ENCODE data around the gene COQ8B.

COQ8B gene

GRCh38 chr19:40690050-40690692 lies 26.5 kb downstream of the COQ8B start, which contains the start of gene NUMBL:
Gene NUMBL, minus strand, starts transcription at chr19:40690651. Its CDS starts 168 bp downstream, at chr19:40690483.
- FAIRE-seq: no peak

DNA sequence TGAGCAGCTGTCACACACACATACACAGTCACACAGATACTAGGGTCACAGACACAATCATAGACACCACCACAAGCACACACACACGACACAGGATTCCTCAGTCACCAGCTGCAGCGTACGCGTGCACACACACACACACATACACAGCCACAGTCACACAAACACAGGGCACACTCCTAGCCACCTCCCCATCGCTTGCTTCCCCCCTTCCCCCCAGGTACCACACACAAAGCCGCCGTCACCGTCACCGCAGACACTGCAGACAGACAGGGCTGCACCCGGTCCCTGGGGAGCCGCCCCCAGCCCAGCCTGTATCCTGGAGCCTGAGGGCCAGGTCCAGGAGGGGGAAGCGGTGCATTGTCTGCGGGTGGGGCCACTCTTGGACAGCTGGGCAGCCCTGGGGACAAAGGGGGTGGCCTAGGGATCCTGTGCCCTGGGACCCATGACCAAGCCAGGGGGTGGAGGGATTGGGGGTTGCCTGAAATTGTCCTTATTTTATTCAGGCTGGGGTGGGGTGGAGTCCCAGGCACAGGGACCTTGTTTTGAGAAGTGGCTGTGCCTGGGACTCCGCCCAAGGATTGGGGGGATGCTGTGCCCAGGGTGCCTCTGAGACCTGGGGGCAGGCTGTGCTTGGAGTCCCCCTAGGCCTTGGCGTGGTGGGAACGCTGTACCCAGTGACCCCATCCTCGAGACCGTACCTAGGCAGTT lies 27.2 kb downstream of the COQ8B start:
- FAIRE-seq: no peak

GRCh38 chr19:40688987-40689338 lies 27.7 kb downstream of the COQ8B start:
- FAIRE-seq: no peak

GRCh38 chr19:40688309-40688708 lies 28.4 kb downstream of the COQ8B start:
- FAIRE-seq: no peak

- FAIRE-seq: no peak
These were observed 29.1 kb downstream of the COQ8B start for GRCh38 chr19:40687525-40688016.

GRCh38 chr19:40686882-40687524 lies 29.7 kb downstream of the COQ8B start:
- no peak for FAIRE-seq

- no peak for FAIRE-seq
These were observed 31.1 kb downstream of the COQ8B start for GRCh38 chr19:40685563-40685962.

- FAIRE-seq: no peak
These were observed 31.6 kb downstream of the COQ8B start for GRCh38 chr19:40685016-40685526.

DNA sequence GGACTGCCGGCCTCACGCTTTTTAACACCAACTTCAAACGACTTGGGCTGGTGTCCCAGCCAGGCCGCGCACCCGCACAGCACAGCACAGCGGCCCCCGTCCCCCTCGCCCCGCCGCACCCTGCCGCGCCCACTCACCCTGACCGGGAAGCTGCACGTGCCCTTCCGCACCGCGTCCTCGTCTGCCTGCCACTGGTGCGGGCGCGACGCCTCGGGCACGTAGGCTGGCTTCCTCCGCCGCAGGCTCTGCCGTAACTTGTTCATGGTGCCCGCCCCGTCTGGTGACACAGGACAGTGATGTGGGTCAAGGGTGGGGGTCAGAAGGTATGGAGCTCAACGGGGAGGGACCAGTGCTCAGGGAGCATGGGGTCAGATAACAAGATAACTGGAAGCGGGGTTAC lies 32.4 kb downstream of the COQ8B start:
- FAIRE-seq: no peak

GRCh38 chr19:40683437-40683836 lies 33.2 kb downstream of the COQ8B start:
- no peak for FAIRE-seq

GRCh38 chr19:40682431-40682964 lies 34.2 kb downstream of the COQ8B start:
- FAIRE-seq: no peak

DNA sequence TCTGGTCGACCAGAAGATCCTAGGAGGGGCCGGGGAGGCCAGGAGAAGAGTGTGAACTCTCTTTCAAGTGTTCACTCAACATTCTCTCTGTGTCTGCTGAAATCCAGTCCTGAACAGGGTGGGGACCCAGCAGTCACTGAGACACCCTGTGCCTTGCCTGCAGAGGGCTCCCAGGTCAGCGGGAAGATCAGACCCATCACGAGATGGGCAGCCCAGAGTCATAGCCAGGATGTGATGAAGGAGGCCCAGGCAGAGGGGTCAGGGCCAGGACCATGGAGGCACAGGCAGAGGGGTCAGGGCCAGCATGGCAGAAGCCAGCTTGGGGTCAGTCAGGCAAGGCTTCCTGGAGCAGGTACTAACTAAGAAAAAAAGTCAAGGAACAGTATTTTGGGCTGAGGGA lies 35.6 kb downstream of the COQ8B start:
- FAIRE-seq: no peak

DNA sequence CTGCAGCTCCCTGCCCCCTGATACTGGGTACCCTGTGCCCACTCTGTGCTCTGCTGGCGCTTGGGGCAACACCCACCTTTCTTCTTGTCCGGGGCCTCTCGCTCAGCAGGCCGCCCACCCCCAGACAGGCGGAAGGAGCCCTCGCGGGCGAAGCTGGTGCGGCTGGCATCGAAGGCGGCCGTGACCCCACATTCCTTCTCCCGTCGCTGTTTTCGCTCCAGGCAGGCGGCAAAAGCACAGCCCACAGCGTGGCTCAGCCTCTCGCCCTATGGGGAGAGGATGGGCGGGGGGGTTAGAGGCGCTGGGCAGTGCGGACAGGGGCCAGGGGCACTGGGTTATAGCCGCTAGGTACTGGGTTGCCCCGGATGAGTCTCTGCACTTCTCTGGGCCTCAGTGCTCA lies 39.5 kb downstream of the COQ8B start:
- FAIRE-seq: no peak

DNA sequence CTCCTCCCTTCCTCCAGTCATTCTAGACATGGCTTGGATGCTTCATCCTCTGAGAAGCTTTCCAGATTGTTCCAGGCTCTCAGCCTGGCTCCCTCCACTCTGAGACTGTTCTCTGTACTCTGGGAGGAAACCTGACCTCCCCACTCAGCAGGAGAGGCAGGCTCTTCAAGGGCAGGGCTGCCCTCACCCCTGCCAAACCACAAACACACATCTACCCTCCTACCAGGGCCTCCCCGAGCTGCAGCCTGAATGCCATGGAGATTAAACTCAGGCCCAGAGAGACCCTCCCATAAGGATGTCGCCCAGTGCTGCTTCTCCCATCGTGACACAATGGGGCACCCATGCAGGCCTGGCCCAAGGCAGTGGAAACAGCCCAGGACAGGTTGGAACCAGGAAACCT lies 42.4 kb downstream of the COQ8B start:
- FAIRE-seq: no peak

DNA sequence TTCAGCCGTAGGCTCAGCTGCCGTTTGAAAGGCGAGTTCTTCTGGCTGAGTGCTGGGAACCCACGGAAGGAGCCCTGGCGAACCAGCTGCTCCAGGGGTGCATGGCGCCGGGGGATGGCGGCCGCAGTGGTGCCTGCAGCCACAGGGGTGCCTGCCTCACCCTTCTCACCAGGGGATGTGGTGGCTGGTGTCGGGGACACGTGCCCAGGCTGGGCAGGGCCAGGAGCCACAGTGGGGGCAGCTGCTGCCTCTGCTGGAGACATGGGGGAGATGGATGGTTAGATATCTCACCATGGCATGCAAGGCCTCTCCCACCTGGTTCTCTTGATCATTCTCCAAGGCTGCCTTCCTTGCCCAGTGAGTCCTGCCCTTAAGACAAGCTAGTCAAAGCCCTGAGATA lies 43.3 kb downstream of the COQ8B start:
- no peak for FAIRE-seq

DNA sequence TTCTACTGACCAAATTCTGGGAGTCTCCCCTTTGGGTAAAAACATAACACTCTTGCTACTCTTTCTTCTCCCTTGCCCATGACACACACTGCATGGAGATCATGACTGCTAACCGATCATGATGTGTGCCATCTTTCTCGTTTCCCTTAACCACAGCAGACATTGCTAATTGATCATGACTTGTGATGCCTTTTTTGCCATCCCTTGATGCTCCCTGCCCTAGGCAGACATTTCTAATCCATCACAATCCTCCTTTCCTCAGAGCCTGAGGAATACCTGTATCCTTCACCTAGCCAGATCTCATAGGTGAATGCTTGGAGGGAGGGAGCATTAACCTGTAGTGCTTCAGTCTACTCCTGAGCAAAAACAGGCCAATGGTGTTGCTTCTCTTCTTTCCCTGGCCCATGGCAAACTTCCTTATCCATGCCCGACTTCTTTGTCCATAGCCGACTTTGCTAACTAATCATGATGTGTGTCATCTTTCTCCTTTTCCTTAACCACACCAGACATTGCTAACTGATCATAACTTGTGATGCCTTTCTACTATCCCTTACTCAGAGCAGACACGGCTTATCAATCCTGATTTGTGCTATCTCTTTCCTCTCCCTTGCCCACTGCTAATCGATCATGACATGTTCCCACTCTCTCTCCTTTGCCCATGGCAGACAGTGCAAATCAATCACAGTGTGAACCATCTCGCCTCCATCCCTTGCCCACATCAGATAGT lies 44.0 kb downstream of the COQ8B start:
- no peak for FAIRE-seq

DNA sequence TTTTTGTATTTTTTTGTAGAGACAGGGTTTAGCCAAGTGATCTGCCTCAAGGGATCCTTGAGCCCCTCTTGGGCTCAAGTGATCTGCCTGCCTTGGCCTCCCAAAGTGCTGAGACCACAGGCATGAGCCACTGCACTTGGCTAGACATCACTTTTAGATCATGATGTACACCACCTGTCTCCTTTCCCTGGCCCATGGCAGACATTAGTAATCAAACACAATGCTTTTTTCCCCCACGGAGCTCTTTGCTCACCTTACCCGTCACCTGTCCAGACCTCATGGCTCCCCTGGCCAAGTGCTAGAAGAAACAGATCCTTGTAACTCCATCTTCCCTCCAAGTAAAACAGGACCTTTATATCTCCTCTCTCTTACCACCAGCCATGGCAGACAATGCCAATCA lies 44.6 kb downstream of the COQ8B start:
- no peak for FAIRE-seq

DNA sequence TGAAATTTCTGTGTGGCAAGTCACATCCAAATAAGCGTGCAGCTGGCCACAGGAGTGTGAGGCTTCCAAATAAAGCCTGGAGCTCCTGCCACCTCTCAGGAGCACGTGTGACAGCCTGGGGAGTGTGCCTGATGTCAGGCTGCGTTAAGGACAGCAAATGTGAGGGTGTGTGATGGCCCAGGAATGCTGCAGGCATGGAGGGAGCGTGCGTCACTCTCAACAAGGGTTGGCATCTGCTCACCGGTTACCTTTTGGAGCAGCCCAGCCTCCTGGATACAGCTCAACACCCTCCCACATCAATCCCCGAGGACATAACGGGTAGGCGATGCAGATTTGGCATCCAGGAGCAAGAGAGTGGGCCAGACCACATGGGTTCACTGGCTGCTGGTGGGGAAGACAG lies 45.3 kb downstream of the COQ8B start:
- FAIRE-seq: no peak

DNA sequence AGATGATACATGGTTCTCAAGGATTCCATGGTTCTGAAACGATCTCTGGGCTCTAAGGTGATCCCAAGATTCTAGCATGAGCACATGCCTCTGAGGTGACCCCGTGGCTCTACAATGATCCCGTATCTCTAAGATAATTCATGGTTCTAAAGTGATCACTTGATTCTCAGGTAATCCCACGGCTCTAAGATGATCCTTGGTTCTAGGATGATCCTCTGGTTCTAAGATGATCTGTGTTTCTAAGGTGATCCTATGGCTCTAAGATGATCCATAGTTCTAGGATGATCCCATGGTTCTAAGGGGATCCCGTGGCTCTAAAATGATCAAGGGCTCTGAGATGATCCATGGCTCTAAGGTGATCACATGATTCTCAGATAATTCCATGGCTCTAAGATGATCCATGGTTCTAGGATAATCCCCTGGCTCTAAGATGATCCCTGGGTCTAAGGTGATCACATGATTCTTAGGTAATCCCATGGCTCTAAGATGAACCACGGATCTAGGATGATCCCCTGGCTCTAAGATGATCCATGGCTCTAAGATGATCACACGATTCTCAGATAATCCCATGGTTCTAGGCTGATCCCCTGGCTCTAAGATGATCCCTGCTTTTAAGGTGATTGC lies 47.6 kb downstream of the COQ8B start:
- no peak for FAIRE-seq

DNA sequence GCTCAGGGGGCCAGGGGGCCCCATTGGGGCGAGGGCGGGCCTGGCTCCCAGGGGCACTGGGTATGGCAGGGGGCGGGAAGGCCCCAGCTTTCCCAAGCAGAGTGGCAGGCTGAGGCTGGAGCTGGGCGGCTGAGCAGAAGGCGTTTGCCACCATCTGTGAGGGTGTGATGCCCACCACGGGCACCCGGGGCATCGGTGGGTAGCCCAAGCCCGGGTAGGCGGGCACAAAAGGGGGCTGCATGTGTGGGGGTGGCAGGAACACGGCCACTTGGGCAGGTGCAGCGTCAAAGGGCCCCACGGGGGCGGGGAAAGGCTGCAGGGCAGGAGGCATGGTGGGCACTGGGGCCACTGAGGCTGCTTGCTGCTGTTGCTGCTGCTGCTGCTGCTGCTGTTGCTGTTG lies 49.1 kb downstream of the COQ8B start:
- FAIRE-seq: no peak

DNA sequence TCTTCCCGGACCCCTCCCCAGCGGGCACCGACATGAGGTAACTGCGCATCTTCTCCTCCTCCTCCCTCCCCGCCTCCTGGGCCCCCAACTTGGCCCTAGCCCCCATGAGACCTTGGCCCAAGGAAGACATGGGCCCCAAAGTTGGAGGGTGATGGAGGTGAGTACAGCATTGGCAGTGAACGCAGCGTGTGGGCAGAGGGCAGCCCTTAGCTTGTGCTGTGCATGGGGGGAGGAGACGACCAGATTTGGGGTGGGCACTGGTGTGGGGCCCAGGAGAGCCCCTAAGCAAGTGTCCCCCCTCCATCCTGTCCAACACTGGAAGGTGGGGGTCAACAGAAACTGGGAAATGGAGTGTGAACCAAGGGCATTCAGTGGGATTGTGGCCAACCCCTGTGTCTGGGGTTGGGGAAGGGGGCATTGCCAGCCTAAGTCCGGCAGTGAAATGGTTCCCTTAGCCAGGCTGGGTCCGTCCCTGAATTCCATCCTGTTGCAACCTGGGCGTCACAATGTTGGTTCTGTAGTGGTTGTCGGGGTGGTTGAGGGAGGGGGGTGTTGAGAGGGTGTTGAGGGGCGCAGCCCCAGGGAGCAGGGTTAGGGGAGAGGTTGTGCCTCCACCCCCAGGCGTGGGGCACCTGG lies 49.8 kb downstream of the COQ8B start:
- FAIRE-seq: no peak

Measured in islet of Langerhans (tissue), 1 donor.